ENCODE results near the gene RAB34. TPM values are rescaled to one million over a fixed set of nuclear protein-coding genes. Genes with fewer than 3 reads are reported as not detected.
A peak's percentile ranks its signal among the peaks of the same experiment; 100 is the strongest.

Gene RAB34
- total RNA-seq, 1 experiment from 2014 or later = 189 TPM

- no peak for DNase-seq
- Histone ChIP-seq H4K91ac (ENCODE audit: insufficient read length, low read depth, low read length) (no peak overlapping the region), H2BK12ac (ENCODE audit: insufficient read length, low read depth, low read length) (no peak overlapping the region), H3K27ac (ENCODE audit: insufficient read length, low read depth, low read length) (peak overlapping the region; percentile 42), H2BK120ac (ENCODE audit: low read depth, low read length, poor library complexity, severe bottlenecking) (no peak overlapping the region), H3K18ac (ENCODE audit: insufficient read length, low read depth, low read length) (peak overlapping the region; percentile 67), H3T11ph (ENCODE audit: low read length) (no peak overlapping the region), H2BK20ac (ENCODE audit: low read depth, low read length, poor library complexity, severe bottlenecking) (no peak overlapping the region), H3K23ac (ENCODE audit: insufficient read length, low read depth, low read length) (no peak overlapping the region), H2BK5ac (ENCODE audit: insufficient read length, low read length) (no peak overlapping the region), H3K79me1 (ENCODE audit: insufficient read depth, low read depth, low read length, poor library complexity, severe bottlenecking) (peaks cover 7% of the 10 kb centered on the region), H3K9ac (ENCODE audit: extremely low read depth, insufficient read length, low read length) (peak overlapping the region; percentile 84), H2BK15ac (ENCODE audit: low read depth, low read length) (no peak overlapping the region), H3K14ac (ENCODE audit: insufficient read depth, low read length) (peak overlapping the region; percentile 55), H2AK5ac (ENCODE audit: insufficient read length, low read length) (no peak overlapping the region), H2AFZ (ENCODE audit: low read length) (no peak overlapping the region), H3K9me3 (ENCODE audit: control insufficient read depth, low read depth, low read length) (no peaks in the 10 kb centered on the region), H4K20me1 (ENCODE audit: control insufficient read depth, insufficient read depth, insufficient read length) (no peaks in the 10 kb centered on the region), H3K56ac (ENCODE audit: insufficient read length, low read depth, low read length) (no peak overlapping the region), H4K8ac (replicated peaks; ENCODE audit: insufficient read length, low read depth, low read length) (no peak overlapping the region), H3K4me1 (ENCODE audit: insufficient read depth, low read length) (0 out of 2 replicates have a peak, but pooled peaks cover 10% of the 10 kb centered on the region), H4K5ac (ENCODE audit: insufficient read length, low read depth, low read length) (no peak overlapping the region), H3K23me2 (ENCODE audit: insufficient read length, low read depth, low read length, poor library complexity, severe bottlenecking) (peaks cover 26% of the 10 kb centered on the region), H3K79me2 (ENCODE audit: insufficient read depth, low read length) (peaks cover 24% of the 10 kb centered on the region; the same call in 1 of the 2 replicates), H3K4me2 (ENCODE audit: insufficient read depth, insufficient read length, low read length) (peak overlapping the region; percentile 87), H3K4ac (ENCODE audit: low read depth, low read length) (no peak overlapping the region), H3K27me3 (ENCODE audit: insufficient read depth, low read length) (no peaks in the 10 kb centered on the region)
- peaks cover 35 to 62% of the 10 kb centered on the region in 2 experiments for H3K4me1 Mint-ChIP-seq
- H3K27ac Mint-ChIP-seq = peak overlapping the region; percentile 99 to 100 (median 100)
- whole genome bisulfite sequencing (ENCODE audit: extremely low coverage, insufficient read length, low lambda C conversion rate) = no CpG with 5 or more reads among the region's 18 CpGs
- TF ChIP-seq, protein P1, sequence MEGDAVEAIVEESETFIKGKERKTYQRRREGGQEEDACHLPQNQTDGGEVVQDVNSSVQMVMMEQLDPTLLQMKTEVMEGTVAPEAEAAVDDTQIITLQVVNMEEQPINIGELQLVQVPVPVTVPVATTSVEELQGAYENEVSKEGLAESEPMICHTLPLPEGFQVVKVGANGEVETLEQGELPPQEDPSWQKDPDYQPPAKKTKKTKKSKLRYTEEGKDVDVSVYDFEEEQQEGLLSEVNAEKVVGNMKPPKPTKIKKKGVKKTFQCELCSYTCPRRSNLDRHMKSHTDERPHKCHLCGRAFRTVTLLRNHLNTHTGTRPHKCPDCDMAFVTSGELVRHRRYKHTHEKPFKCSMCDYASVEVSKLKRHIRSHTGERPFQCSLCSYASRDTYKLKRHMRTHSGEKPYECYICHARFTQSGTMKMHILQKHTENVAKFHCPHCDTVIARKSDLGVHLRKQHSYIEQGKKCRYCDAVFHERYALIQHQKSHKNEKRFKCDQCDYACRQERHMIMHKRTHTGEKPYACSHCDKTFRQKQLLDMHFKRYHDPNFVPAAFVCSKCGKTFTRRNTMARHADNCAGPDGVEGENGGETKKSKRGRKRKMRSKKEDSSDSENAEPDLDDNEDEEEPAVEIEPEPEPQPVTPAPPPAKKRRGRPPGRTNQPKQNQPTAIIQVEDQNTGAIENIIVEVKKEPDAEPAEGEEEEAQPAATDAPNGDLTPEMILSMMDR (conservative IDR thresholded peaks at IDR 0.05) = no peak
- peaks cover 60 to 67% (median 62%) of the 10 kb centered on the region in 3 experiments for H3K36me3 Mint-ChIP-seq (ENCODE audit: insufficient read depth in 1 of 3, low read depth in 3 of 3)
- no peaks in the 10 kb centered on the region; a peak in 1 of 5 replicates for H3K9me3 Mint-ChIP-seq
- no peaks in the 10 kb centered on the region for H3K27me3 Mint-ChIP-seq (ENCODE audit: low read depth)
- peak overlapping the region; percentile 99 for H3K4me3 Mint-ChIP-seq
Measured at GRCh38 chr17:28719021-28719433, 1.4 kb upstream of the RAB34 start.

All from H9 (cell line).